HG03571 (cell line): ENCODE results near the gene HABP2.

Experiments
- ATAC-seq: cut with Tn5 transposase; IDR thresholded peaks from one replicate; pipeline ENCODE4 v1.9.1; 2021; ENCODE audit not compliant: unreplicated experiment

Gene HABP2

GRCh38 chr10:113555751-113556150 is 2.9 kb downstream of the HABP2 start:
- ATAC-seq, result no peak

GRCh38 chr10:113557424-113557862 is 4.6 kb downstream of the HABP2 start:
- ATAC-seq, result no peak

GRCh38 chr10:113557903-113558321 is 5.1 kb downstream of the HABP2 start:
- no peak for ATAC-seq

- no peak for ATAC-seq
Observed at GRCh38 chr10:113560071-113560470, 7.2 kb downstream of the HABP2 start.

GRCh38 chr10:113561214-113561613 is 8.4 kb downstream of the HABP2 start:
- ATAC-seq, result no peak

GRCh38 chr10:113562069-113562468 is 9.2 kb downstream of the HABP2 start:
- no peak for ATAC-seq

GRCh38 chr10:113562704-113563103 is 9.9 kb downstream of the HABP2 start:
- ATAC-seq, result no peak

- peak; percentile 94 for ATAC-seq
Observed at GRCh38 chr10:113563306-113564088, 10.6 kb downstream of the HABP2 start.

GRCh38 chr10:113565364-113565763 is 12.5 kb downstream of the HABP2 start:
- no peak for ATAC-seq

GRCh38 chr10:113566888-113567287 is 14.0 kb downstream of the HABP2 start:
- ATAC-seq, result no peak

- no peak for ATAC-seq
Observed at GRCh38 chr10:113569576-113569975, 16.7 kb downstream of the HABP2 start.

- ATAC-seq, result no peak
Observed at GRCh38 chr10:113572520-113573290, 19.9 kb downstream of the HABP2 start.

- ATAC-seq, result no peak
Observed at GRCh38 chr10:113573368-113573767, 20.5 kb downstream of the HABP2 start.

GRCh38 chr10:113576852-113577251 is 24.0 kb downstream of the HABP2 start:
- ATAC-seq, result no peak

GRCh38 chr10:113578773-113579172 is 25.9 kb downstream of the HABP2 start:
- ATAC-seq, result no peak

- no peak for ATAC-seq
Observed at GRCh38 chr10:113581092-113581491, 28.2 kb downstream of the HABP2 start.

GRCh38 chr10:113583571-113583970 is 30.7 kb downstream of the HABP2 start:
- ATAC-seq, result no peak

GRCh38 chr10:113585949-113586348 is 33.1 kb downstream of the HABP2 start:
- ATAC-seq, result no peak

GRCh38 chr10:113589201-113589770 is 36.4 kb downstream of the HABP2 start:
- ATAC-seq, result no peak

- no peak for ATAC-seq
Observed at GRCh38 chr10:113590581-113590980, 37.7 kb downstream of the HABP2 start.

- no peak for ATAC-seq
Observed at GRCh38 chr10:113592380-113592779, 39.5 kb downstream of the HABP2 start.

- no peak for ATAC-seq
Observed at GRCh38 chr10:113594652-113595051, 41.8 kb downstream of the HABP2 start.
